H9 (cell line): Measurements from ENCODE around the gene UROS. TPM values are rescaled to one million over a fixed set of nuclear protein-coding genes. Genes with fewer than 3 reads are reported as not detected.

ENCODE experiments used
- DNase-seq: peaks from one replicate; pipeline ENCODE4 v3.0.0-alpha.2; 2017
- H2AFZ ChIP-seq: one replicate; pipeline ENCODE4 v1.6.1; 2013; ENCODE audit warnings: mild to moderate bottlenecking, low read length, control low read depth, moderate library complexity
- H2AK5ac ChIP-seq: 2 replicates; pipeline ENCODE4 v1.6.1; 2013; ENCODE audit warnings: low read length, control low read depth, mixed read lengths; ENCODE audit not compliant: insufficient read length
- H2BK120ac ChIP-seq: one replicate; pipeline ENCODE4 v1.6.1; 2013; ENCODE audit warnings: low read depth, mild to moderate bottlenecking, low read length, control low read depth, inconsistent platforms; ENCODE audit not compliant: poor library complexity, severe bottlenecking
- H2BK12ac ChIP-seq: 2 replicates; pipeline ENCODE4 v1.6.1; 2013; ENCODE audit warnings: low read length, control low read depth, mixed read lengths, low read depth; ENCODE audit not compliant: insufficient read length
- H2BK15ac ChIP-seq: 2 replicates; pipeline ENCODE4 v1.6.1; 2013; ENCODE audit warnings: low read depth, low read length, control low read depth
- H2BK20ac ChIP-seq: one replicate; pipeline ENCODE4 v1.6.1; 2013; ENCODE audit warnings: low read depth, mild to moderate bottlenecking, low read length, control low read depth, inconsistent platforms; ENCODE audit not compliant: poor library complexity, severe bottlenecking
- H2BK5ac ChIP-seq: 2 replicates; pipeline ENCODE4 v1.6.1; 2013; ENCODE audit warnings: low read length, control low read depth, mixed read lengths; ENCODE audit not compliant: insufficient read length
- H3K14ac ChIP-seq: 2 replicates; pipeline ENCODE4 v1.6.1; 2013; ENCODE audit warnings: low read length, control low read depth; ENCODE audit not compliant: insufficient read depth
- H3K18ac ChIP-seq: 2 replicates; pipeline ENCODE4 v1.6.1; 2013; ENCODE audit warnings: low read depth, mild to moderate bottlenecking, mixed read lengths, low read length, control low read depth; ENCODE audit not compliant: insufficient read length
- H3K23ac ChIP-seq: 2 replicates; pipeline ENCODE4 v1.6.1; 2013; ENCODE audit warnings: low read length, control low read depth, mixed read lengths, low read depth; ENCODE audit not compliant: insufficient read length
- H3K23me2 ChIP-seq: 2 replicates; pipeline ENCODE4 v1.6.1; 2013; ENCODE audit warnings: low read depth, mild to moderate bottlenecking, mixed read lengths, low read length, control low read depth; ENCODE audit not compliant: insufficient read length, poor library complexity, severe bottlenecking
- H3K27ac ChIP-seq: 2 replicates; pipeline ENCODE4 v1.5.1; 2013; ENCODE audit warnings: low read length, control low read depth, mixed read lengths, low read depth; ENCODE audit not compliant: insufficient read length
- H3K27me3 ChIP-seq: 2 replicates; pipeline ENCODE4 v1.6.1; 2013; ENCODE audit warnings: low read length, control low read depth, inconsistent platforms; ENCODE audit not compliant: insufficient read depth
- H3K4ac ChIP-seq: 2 replicates; pipeline ENCODE4 v1.6.1; 2013; ENCODE audit warnings: low read depth, mild to moderate bottlenecking, control low read depth, inconsistent platforms, low read length, moderate library complexity
- H3K4me1 ChIP-seq: 2 replicates; pipeline ENCODE4 v1.6.1; 2013; ENCODE audit warnings: low read length, control low read depth, inconsistent platforms; ENCODE audit not compliant: insufficient read depth
- H3K4me2 ChIP-seq: 2 replicates; pipeline ENCODE4 v1.6.1; 2013; ENCODE audit warnings: low read length, control low read depth, mixed read lengths; ENCODE audit not compliant: insufficient read length, insufficient read depth
- H3K56ac ChIP-seq: 2 replicates; pipeline ENCODE4 v1.6.1; 2013; ENCODE audit warnings: low read depth, mild to moderate bottlenecking, mixed read lengths, low read length, control low read depth; ENCODE audit not compliant: insufficient read length
- H3K79me1 ChIP-seq: 2 replicates; pipeline ENCODE4 v1.6.1; 2013; ENCODE audit warnings: low read depth, mild to moderate bottlenecking, moderate library complexity, low read length, control low read depth, inconsistent platforms; ENCODE audit not compliant: insufficient read depth, poor library complexity, severe bottlenecking
- H3K79me2 ChIP-seq: 2 replicates; pipeline ENCODE4 v1.6.1; 2013; ENCODE audit warnings: low read length, control low read depth, inconsistent platforms; ENCODE audit not compliant: insufficient read depth
- H3K9ac ChIP-seq: 2 replicates; pipeline ENCODE4 v1.6.1; 2013; ENCODE audit warnings: low read length, control low read depth, mixed read lengths; ENCODE audit not compliant: insufficient read length; ENCODE audit errors: extremely low read depth
- H3K9me3 ChIP-seq: one replicate; pipeline ENCODE4 v1.6.1; 2013; ENCODE audit warnings: low read depth, low read length, inconsistent platforms; ENCODE audit not compliant: control insufficient read depth
- H3T11ph ChIP-seq: one replicate; pipeline ENCODE4 v1.6.1; 2013; ENCODE audit warnings: mild to moderate bottlenecking, low read length, control low read depth, inconsistent platforms
- H4K20me1 ChIP-seq: one replicate; pipeline ENCODE4 v1.6.1; 2013; ENCODE audit not compliant: control insufficient read depth, insufficient read length, insufficient read depth
- H4K5ac ChIP-seq: 2 replicates; pipeline ENCODE4 v1.6.1; 2013; ENCODE audit warnings: low read depth, mild to moderate bottlenecking, mixed read lengths, low read length, control low read depth; ENCODE audit not compliant: insufficient read length
- H4K8ac ChIP-seq: replicated peaks from 2 replicates; pipeline ENCODE4 v1.6.1; 2013; ENCODE audit warnings: low read length, control low read depth, mixed read lengths, low read depth; ENCODE audit not compliant: insufficient read length
- H4K91ac ChIP-seq: 2 replicates; pipeline ENCODE4 v1.6.1; 2013; ENCODE audit warnings: low read depth, mild to moderate bottlenecking, moderate library complexity, mixed read lengths, low read length, control low read depth; ENCODE audit not compliant: insufficient read length
- H3K27ac Mint-ChIP-seq, 3 experiments: 2 replicates in 2 of 3; 3 replicates in 1 of 3; pipeline ENCODE4 v1.8.0; 2020 to 2021; ENCODE audit warnings: mixed read lengths in 3 of 3, mild to moderate bottlenecking in 1 of 3, moderate library complexity in 1 of 3
- H3K27me3 Mint-ChIP-seq: 2 replicates; pipeline ENCODE4 v1.8.0; 2021; ENCODE audit warnings: low read depth, mild to moderate bottlenecking, moderate library complexity, mixed read lengths
- H3K36me3 Mint-ChIP-seq, 3 experiments: 2 replicates in 2 of 3; 3 replicates in 1 of 3; pipeline ENCODE4 v1.8.0; 2020 to 2021; ENCODE audit warnings: low read depth in 3 of 3, mixed read lengths in 3 of 3; ENCODE audit not compliant: insufficient read depth in 1 of 3
- H3K4me1 Mint-ChIP-seq, 2 experiments: 2 replicates each; pipeline ENCODE4 v1.8.0; 2020; ENCODE audit warnings: mixed read lengths in 2 of 2
- H3K4me3 Mint-ChIP-seq, 2 experiments: 2 replicates in 1 of 2; 3 replicates in 1 of 2; pipeline ENCODE4 v1.8.0; 2020 to 2021; ENCODE audit warnings: mild to moderate bottlenecking in 2 of 2, mixed read lengths in 2 of 2, moderate library complexity in 1 of 2
- H3K9me3 Mint-ChIP-seq, 2 experiments: 2 replicates in 1 of 2; 3 replicates in 1 of 2; pipeline ENCODE4 v1.8.0; 2020; ENCODE audit warnings: mild to moderate bottlenecking in 2 of 2, mixed read lengths in 2 of 2, moderate library complexity in 1 of 2
- WGBS: extraction: QIAGEN DNeasy Blood & Tissue Kit; methylation state at CpG from one replicate; pipeline ENCODE4 v1.1.7; 2013; ENCODE audit warnings: missing lambda C conversion rate, low lambda C conversion rate, mixed read lengths; ENCODE audit not compliant: insufficient read length; ENCODE audit errors: extremely low coverage; 5-methylcytosine and 5-hydroxymethylcytosine counted together
- total RNA-seq: library from RNA; stranded (reverse); gene quantifications from 2 replicates; pipeline ENCODE4 v1.2.1, GENCODE V29; 2021
- TF ChIP-seq, protein P1 (sequence below): fragments of 200-600 bp; sonication (generic); conservative IDR thresholded peaks from 3 replicates; pipeline ENCODE4 v1.8.0; 2021; ENCODE audit warnings: antibody characterized with exemption, mild to moderate bottlenecking

UROS gene
- total RNA-seq, 1 experiment from 2014 or later: 42.3 TPM

DNA sequence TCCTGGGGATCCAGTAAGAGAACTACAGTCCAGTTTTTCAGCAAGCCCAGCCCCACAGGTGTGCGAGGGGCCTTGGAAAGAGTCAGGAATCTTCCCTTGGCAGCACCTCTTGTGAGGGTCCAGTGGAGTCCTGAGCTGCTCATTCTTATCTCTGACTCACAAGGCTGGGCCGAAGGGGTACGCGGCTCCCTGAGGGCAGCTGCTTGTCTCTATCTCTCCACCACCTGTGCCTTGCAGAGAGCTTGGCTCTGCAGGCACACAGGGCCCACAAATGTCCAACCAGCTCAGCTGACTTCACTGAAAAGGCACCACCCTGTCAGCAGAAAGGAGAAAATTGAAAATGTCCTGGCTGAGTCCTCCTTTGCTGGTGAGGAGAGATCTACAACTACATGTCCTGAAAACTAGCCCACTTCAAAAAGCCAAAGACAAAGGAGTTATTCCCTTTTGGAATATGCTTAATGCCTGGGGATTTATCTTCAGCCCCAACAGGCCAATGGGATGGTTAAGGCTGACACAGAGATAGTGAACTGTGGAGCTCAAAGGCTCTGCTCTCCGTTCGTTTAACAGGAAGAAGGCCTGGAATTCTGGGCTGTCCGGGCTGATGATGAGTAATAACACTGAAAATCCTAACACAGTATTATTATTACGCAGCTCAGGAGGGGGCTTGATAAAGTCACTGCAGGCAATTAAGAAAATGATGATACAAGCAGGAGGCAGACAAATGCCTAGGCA, 23.4 kb downstream of the UROS start:
- no peak overlapping the region for H2BK120ac ChIP-seq
- H3K56ac ChIP-seq: no peak overlapping the region
- no peak overlapping the region for H4K91ac ChIP-seq
- H3K9me3 ChIP-seq: no peaks in the 10 kb centered on the region
- H2AFZ ChIP-seq: no peak overlapping the region
- no peak overlapping the region for H3K4ac ChIP-seq
- no peak overlapping the region for H2BK12ac ChIP-seq
- no peak overlapping the region for H4K5ac ChIP-seq
- H4K8ac ChIP-seq: no peak overlapping the region
- H3K27ac ChIP-seq: no peak overlapping the region
- H3K9me3 Mint-ChIP-seq: no peaks in the 10 kb centered on the region
- peak overlapping the region in 2 of 3 experiments; percentile 24 to 39; a peak in 3 of 7 replicates for H3K27ac Mint-ChIP-seq
- no peak overlapping the region for H3K4me3 Mint-ChIP-seq
- no peaks in the 10 kb centered on the region for H3K27me3 Mint-ChIP-seq
- H3K18ac ChIP-seq: no peak overlapping the region
- no peak overlapping the region for H2BK20ac ChIP-seq
- no peak overlapping the region for H3K14ac ChIP-seq
- H3K23me2 ChIP-seq: no peaks in the 10 kb centered on the region
- no peaks in the 10 kb centered on the region for H4K20me1 ChIP-seq
- H2BK15ac ChIP-seq: no peak overlapping the region
- H3K36me3 Mint-ChIP-seq: peaks cover 5 to 31% (median 6%) of the 10 kb centered on the region in 3 experiments; a peak in 6 of 7 replicates
- no peak overlapping the region for H3T11ph ChIP-seq
- H3K4me1 ChIP-seq: no peaks in the 10 kb centered on the region
- H3K79me2 ChIP-seq: no peaks in the 10 kb centered on the region
- H3K4me2 ChIP-seq: no peak overlapping the region
- H3K27me3 ChIP-seq: no peaks in the 10 kb centered on the region
- H3K4me1 Mint-ChIP-seq: peaks cover 7% of the 10 kb centered on the region in 2 experiments; a peak in 3 of 4 replicates
- H3K9ac ChIP-seq: no peak overlapping the region
- H3K79me1 ChIP-seq: no peaks in the 10 kb centered on the region
- WGBS: no CpG with 5 or more reads among the region's 8 CpGs
- no peak overlapping the region for H3K23ac ChIP-seq
- TF ChIP-seq, protein P1, sequence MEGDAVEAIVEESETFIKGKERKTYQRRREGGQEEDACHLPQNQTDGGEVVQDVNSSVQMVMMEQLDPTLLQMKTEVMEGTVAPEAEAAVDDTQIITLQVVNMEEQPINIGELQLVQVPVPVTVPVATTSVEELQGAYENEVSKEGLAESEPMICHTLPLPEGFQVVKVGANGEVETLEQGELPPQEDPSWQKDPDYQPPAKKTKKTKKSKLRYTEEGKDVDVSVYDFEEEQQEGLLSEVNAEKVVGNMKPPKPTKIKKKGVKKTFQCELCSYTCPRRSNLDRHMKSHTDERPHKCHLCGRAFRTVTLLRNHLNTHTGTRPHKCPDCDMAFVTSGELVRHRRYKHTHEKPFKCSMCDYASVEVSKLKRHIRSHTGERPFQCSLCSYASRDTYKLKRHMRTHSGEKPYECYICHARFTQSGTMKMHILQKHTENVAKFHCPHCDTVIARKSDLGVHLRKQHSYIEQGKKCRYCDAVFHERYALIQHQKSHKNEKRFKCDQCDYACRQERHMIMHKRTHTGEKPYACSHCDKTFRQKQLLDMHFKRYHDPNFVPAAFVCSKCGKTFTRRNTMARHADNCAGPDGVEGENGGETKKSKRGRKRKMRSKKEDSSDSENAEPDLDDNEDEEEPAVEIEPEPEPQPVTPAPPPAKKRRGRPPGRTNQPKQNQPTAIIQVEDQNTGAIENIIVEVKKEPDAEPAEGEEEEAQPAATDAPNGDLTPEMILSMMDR: no peak
- H2AK5ac ChIP-seq: no peak overlapping the region
- no peak for DNase-seq
- H2BK5ac ChIP-seq: no peak overlapping the region
